Right forelimb (tissue), 1 donor: ENCODE measurements around the gene OAT.

Experiments
- DNase-seq: peaks from one replicate; pipeline ENCODE4 v3.0.0-alpha.2; 2018

The OAT gene

DNA sequence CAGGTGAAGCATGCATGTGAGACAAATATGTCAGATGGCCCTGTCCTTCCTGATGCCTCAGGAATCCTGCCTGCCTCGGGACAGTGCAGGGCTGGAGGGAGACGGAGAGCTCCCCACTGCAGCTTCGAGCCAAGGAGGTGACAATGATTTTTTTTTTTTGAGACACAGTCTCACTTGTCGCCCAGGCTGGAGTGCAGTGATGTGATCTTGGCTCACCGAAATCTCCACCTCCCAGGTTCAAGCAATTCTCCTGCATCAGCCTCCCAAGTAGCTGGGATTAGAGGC is 68.8 kb downstream of the OAT start:
- no peak for DNase-seq

DNA sequence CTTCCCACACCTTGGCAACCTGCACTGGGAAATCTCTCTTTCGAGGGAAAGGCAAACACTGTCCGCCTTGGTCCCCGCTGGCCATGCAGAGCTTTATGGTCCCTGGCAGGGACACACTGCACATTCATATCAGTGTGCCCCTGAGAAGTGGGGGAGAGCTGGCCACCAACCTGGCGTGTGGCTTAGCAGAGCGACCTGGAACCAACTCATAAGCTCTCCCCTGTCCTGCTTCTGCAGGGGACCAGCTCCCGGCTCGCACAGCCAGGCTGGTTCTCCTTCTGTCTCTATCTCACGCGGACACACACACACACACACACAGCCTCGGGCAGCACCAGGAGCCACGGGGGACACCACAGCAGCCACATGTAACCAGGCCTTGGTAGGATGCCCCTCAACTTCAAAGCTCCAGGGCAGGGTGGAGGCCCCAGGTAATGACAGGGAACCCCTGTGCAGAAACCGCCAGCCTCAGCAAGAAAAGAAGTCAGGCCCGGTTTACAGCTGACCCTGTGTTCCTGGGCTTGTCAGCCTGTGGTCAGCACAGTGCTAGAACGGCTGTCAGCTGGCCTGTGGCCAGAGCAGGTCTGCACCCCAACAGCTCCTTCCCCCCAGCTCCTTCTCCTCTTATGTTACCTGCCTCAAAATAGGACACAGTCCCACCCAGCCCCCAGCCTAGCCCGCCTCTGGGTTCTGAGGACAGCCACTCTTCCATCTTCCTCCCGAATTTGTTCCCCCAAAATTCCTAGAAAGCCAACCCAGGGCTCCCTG is 69.3 kb downstream of the OAT start:
- DNase-seq, result peak; percentile 44

DNA sequence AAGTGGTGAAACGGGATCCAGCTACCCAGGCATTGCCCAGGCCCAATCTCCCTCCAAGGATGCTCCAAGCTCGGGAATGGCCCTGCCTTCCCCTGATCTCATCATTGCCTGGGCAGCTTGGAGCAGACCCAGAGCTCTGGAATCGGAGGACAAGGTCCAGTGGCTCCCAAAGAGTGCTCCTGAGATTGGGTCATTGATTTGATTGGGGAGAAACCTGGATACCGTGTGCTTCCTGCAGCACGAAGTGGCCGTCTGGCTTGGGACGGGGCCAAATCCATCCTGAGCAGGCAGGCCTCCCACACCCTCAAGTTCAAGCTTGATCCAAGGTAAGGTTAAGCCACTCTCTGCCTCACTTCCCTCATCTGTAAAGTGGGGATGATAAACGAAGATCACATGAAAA is 69.9 kb downstream of the OAT start:
- DNase-seq, result peak; percentile 34

DNA sequence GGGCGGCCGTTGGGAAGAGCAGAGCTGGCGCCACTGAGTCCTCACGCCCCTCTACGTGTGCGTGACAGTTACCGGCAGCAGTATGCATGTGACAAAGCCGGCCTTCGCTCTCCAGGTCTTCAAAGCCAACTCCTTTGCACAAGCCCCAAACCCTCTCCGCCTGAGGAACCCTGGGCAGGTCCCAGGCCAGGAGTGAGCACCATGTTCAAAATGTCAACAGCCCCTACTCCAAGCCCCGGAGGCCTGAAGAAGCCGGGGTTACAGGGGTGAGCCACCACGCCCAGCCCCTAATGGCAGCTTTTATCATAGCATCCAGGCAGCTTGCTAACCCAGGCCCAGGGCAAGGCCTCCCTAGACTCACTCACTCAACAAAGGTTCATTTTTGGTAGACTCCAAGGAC is 70.8 kb downstream of the OAT start:
- DNase-seq, result no peak
